HCT116 (cell line): ENCODE data around the gene CAAP1.

Experiments
- EZH2 ChIP-seq: fragments of 200-600 bp; sonication (generic); IDR thresholded peaks from 2 replicates; pipeline ENCODE4 v1.6.1; 2017; ENCODE audit warnings: antibody characterized with exemption, mixed run types
- EZH2phosphoT487 ChIP-seq: fragments of 200-600 bp; IDR thresholded peaks from 2 replicates; pipeline ENCODE4 v1.6.1; 2018; ENCODE audit warnings: antibody characterized with exemption, borderline replicate concordance
- FOSL1 ChIP-seq: IDR thresholded peaks from 2 replicates; pipeline ENCODE4 v1.6.1; 2012; ENCODE audit warnings: low read depth
- JUND ChIP-seq: IDR thresholded peaks from 2 replicates; pipeline ENCODE4 v1.6.1; 2012
- POLR2A ChIP-seq: IDR thresholded peaks from 2 replicates; pipeline ENCODE4 v1.7.0; 2011; ENCODE audit warnings: borderline replicate concordance; ENCODE audit not compliant: insufficient read depth, insufficient read length; ENCODE audit errors: extremely low read depth
- POLR2AphosphoS5 ChIP-seq: IDR thresholded peaks from 2 replicates; pipeline ENCODE4 v1.6.1; 2011; ENCODE audit warnings: mild to moderate bottlenecking, low read depth, low read length, moderate library complexity
- SRF ChIP-seq: IDR thresholded peaks from 2 replicates; pipeline ENCODE4 v1.6.1; 2012; ENCODE audit warnings: low read depth
- TCF7L2 ChIP-seq: IDR thresholded peaks from 2 replicates; pipeline ENCODE4 v1.7.0; 2011; ENCODE audit warnings: borderline replicate concordance, inconsistent platforms; ENCODE audit not compliant: insufficient read depth, insufficient read length; ENCODE audit errors: extremely low read depth
- ZNF274 ChIP-seq: fragments of 200-500 bp; sonication (Bioruptor generic); IDR thresholded peaks from 2 replicates; pipeline ENCODE4 v1.6.1; 2014; ENCODE audit warnings: mild to moderate bottlenecking, low read depth, low read length, inconsistent platforms
- TF ChIP-seq, protein P1 (sequence below), 3 experiments: fragments of 200-600 bp in 1 of 3; sonication (generic) in 1 of 3; IDR thresholded peaks in 2 of 3; conservative IDR thresholded peaks in 1 of 3; 2 replicates each; pipeline ENCODE4 v1.5.1; 2012 to 2017; ENCODE audit warnings: low read depth in 2 of 3, low read length in 2 of 3, antibody characterized with exemption in 1 of 3, borderline replicate concordance in 1 of 3, control low read depth in 1 of 3, mild to moderate bottlenecking in 1 of 3, mixed read lengths in 1 of 3, mixed run types in 1 of 3, moderate library complexity in 1 of 3; ENCODE audit not compliant: insufficient read depth in 1 of 3
- TF ChIP-seq, protein P2 (sequence below): IDR thresholded peaks from 2 replicates; pipeline ENCODE4 v1.6.1; 2012

DNA sequence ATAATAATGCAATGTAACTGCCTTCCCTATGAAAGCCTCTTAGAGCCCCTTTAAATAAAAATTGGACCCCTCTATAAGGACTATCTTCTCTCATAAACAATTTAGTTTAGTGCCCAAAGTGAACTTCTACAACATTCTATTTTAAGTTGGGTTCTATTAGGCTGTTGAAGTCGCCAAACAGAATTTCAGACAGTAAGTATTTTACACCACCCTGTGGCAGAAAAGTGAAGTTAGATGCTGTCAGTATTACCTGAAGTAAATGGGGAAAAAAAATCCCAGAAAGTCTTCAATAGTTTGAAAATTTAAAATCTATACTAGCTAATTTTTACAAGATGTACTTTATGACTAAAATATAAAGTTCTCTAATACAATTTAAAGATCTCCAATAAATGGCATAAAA is 29.5 kb downstream of the CAAP1 start:
- TF ChIP-seq EZH2 = no peak
- no peak for TF ChIP-seq ZNF274
- TF ChIP-seq SRF = no peak
- TF ChIP-seq, protein P1, sequence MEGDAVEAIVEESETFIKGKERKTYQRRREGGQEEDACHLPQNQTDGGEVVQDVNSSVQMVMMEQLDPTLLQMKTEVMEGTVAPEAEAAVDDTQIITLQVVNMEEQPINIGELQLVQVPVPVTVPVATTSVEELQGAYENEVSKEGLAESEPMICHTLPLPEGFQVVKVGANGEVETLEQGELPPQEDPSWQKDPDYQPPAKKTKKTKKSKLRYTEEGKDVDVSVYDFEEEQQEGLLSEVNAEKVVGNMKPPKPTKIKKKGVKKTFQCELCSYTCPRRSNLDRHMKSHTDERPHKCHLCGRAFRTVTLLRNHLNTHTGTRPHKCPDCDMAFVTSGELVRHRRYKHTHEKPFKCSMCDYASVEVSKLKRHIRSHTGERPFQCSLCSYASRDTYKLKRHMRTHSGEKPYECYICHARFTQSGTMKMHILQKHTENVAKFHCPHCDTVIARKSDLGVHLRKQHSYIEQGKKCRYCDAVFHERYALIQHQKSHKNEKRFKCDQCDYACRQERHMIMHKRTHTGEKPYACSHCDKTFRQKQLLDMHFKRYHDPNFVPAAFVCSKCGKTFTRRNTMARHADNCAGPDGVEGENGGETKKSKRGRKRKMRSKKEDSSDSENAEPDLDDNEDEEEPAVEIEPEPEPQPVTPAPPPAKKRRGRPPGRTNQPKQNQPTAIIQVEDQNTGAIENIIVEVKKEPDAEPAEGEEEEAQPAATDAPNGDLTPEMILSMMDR (IDR thresholded peaks at IDR 0.05 in 2 of 3, conservative IDR thresholded peaks at IDR 0.05 in 1 of 3; ENCODE audit: borderline replicate concordance in 1 of 3, insufficient read depth in 1 of 3, low read depth in 2 of 3, low read length in 2 of 3) = peak; percentile 26 to 45 (median 44); a peak in 5 of 6 replicates
- TF ChIP-seq POLR2A = no peak
- TF ChIP-seq JUND = no peak
- TF ChIP-seq EZH2phosphoT487 = no peak
- no peak for TF ChIP-seq POLR2AphosphoS5
- no peak for TF ChIP-seq FOSL1
- TF ChIP-seq TCF7L2 = no peak
- TF ChIP-seq, protein P2, sequence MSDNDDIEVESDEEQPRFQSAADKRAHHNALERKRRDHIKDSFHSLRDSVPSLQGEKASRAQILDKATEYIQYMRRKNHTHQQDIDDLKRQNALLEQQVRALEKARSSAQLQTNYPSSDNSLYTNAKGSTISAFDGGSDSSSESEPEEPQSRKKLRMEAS = no peak
